CD14-positive monocyte (primary cell): ENCODE data around the gene PDE6C. TPM values are rescaled to one million over a fixed set of nuclear protein-coding genes. Genes with fewer than 3 reads are reported as not detected.
A peak's percentile ranks its signal among the peaks of the same experiment; 100 is the strongest.

Experiments used
- DNase-seq, 3 donors: peaks; one replicate each; pipeline ENCODE4 v3.0.0-alpha.2; 2011 to 2022
- H2AFZ ChIP-seq: 2 replicates; pipeline ENCODE4 v1.6.0; 2012; ENCODE audit warnings: mild to moderate bottlenecking, low read depth, low read length, inconsistent platforms; ENCODE audit not compliant: insufficient read depth, poor library complexity, severe bottlenecking
- H3K27ac ChIP-seq, 2 donors: 1 replicate in 1 of 2; 2 replicates in 1 of 2; pipeline ENCODE4 v1.5.1; 2012 to 2013; ENCODE audit warnings: low read length in 2 of 2, control low read depth in 1 of 2, inconsistent platforms in 1 of 2, low read depth in 1 of 2, mild to moderate bottlenecking in 1 of 2
- H3K27me3 ChIP-seq, 2 donors: one replicate each; pipeline versions ENCODE4 v1.6.0 to v1.6.1; 2011 to 2013; ENCODE audit warnings: low read length in 2 of 2; ENCODE audit not compliant: control insufficient read depth in 2 of 2, insufficient read depth in 2 of 2
- H3K36me3 ChIP-seq, 2 donors: replicated peaks in 1 of 2; 1 replicate in 1 of 2; 2 replicates in 1 of 2; pipeline versions ENCODE4 v1.5.1 to v1.6.1; 2012 to 2013; ENCODE audit warnings: low read length in 2 of 2, control low read depth in 1 of 2, inconsistent platforms in 1 of 2, mild to moderate bottlenecking in 1 of 2; ENCODE audit not compliant: insufficient read depth in 2 of 2, control insufficient read depth in 1 of 2
- H3K4me1 ChIP-seq, 2 donors: 1 replicate in 1 of 2; 2 replicates in 1 of 2; pipeline versions ENCODE4 v1.5.1 to v1.6.1; 2012 to 2013; ENCODE audit warnings: low read length in 2 of 2, control low read depth in 1 of 2, inconsistent platforms in 1 of 2, mild to moderate bottlenecking in 1 of 2, moderate library complexity in 1 of 2; ENCODE audit not compliant: insufficient read depth in 2 of 2, control insufficient read depth in 1 of 2
- H3K4me2 ChIP-seq: replicated peaks from 2 replicates; pipeline ENCODE3; 2012; ENCODE audit warnings: low read length, moderate library complexity, mild to moderate bottlenecking; ENCODE audit not compliant: poor library complexity, severe bottlenecking; ENCODE audit errors: extremely low read depth
- H3K4me3 ChIP-seq, 3 experiments: fragments of 200-600 bp in 1 of 3; sonication (generic) in 1 of 3; replicated peaks in 1 of 3; 1 replicate in 2 of 3; 2 replicates in 1 of 3; pipeline ENCODE4 v1.5.1; 2011 to 2013; ENCODE audit warnings: low read length in 3 of 3, mild to moderate bottlenecking in 3 of 3, control low read depth in 2 of 3, low read depth in 2 of 3, inconsistent platforms in 1 of 3, moderate library complexity in 1 of 3
- H3K79me2 ChIP-seq: 2 replicates; pipeline ENCODE4 v1.6.0; 2012; ENCODE audit warnings: mild to moderate bottlenecking, control low read depth, inconsistent platforms, low read length, moderate library complexity; ENCODE audit not compliant: insufficient read depth
- H3K9ac ChIP-seq: 2 replicates; pipeline ENCODE4 v1.6.0; 2017; ENCODE audit warnings: low read length, mild to moderate bottlenecking; ENCODE audit not compliant: insufficient read depth, poor library complexity, severe bottlenecking
- H3K9me3 ChIP-seq, 2 donors: replicated peaks in 1 of 2; 1 replicate in 1 of 2; 2 replicates in 1 of 2; pipeline versions ENCODE4 v1.5.1 to v1.6.1; 2012 to 2013; ENCODE audit warnings: low read length in 2 of 2, control low read depth in 1 of 2; ENCODE audit not compliant: control insufficient read depth in 1 of 2, insufficient read depth in 1 of 2
- H4K20me1 ChIP-seq: 2 replicates; pipeline ENCODE4 v1.6.0; 2012; ENCODE audit warnings: mild to moderate bottlenecking, low read length, control low read depth, moderate library complexity; ENCODE audit not compliant: insufficient read depth
- H3K27ac Mint-ChIP-seq, 7 donors: one replicate each; pipeline ENCODE4 v1.8.0; 2020; ENCODE audit warnings: mild to moderate bottlenecking in 7 of 7, mixed read lengths in 7 of 7, moderate library complexity in 6 of 7, inconsistent platforms in 2 of 7
- H3K27me3 Mint-ChIP-seq, 3 donors: one replicate each; pipeline ENCODE4 v1.8.0; 2021 to 2022; ENCODE audit warnings: low read depth in 3 of 3, mild to moderate bottlenecking in 3 of 3, mixed read lengths in 3 of 3, moderate library complexity in 3 of 3, inconsistent platforms in 1 of 3
- H3K36me3 Mint-ChIP-seq, 2 donors: one replicate each; pipeline ENCODE4 v1.8.0; 2020; ENCODE audit warnings: mixed read lengths in 2 of 2, inconsistent platforms in 1 of 2, mild to moderate bottlenecking in 1 of 2
- H3K4me1 Mint-ChIP-seq: one replicate; pipeline ENCODE4 v1.8.0; 2020; ENCODE audit warnings: mild to moderate bottlenecking, mixed read lengths
- H3K4me3 Mint-ChIP-seq, 2 donors: one replicate each; pipeline ENCODE4 v1.8.0; 2020; ENCODE audit warnings: mild to moderate bottlenecking in 2 of 2, mixed read lengths in 2 of 2, moderate library complexity in 1 of 2
- H3K9me3 Mint-ChIP-seq, 7 donors: one replicate each; pipeline ENCODE4 v1.8.0; 2020 to 2022; ENCODE audit warnings: mixed read lengths in 7 of 7, mild to moderate bottlenecking in 6 of 7, moderate library complexity in 6 of 7, inconsistent platforms in 2 of 7
- CTCF ChIP-seq: fragments of 200-600 bp; IDR thresholded peaks from one replicate; pipeline ENCODE4 v1.8.0; 2022; ENCODE audit warnings: antibody characterized with exemption, mild to moderate bottlenecking
- WGBS: methylation state at CpG from one replicate; pipeline ENCODE4 v1.1.5; 2013; ENCODE audit warnings: missing lambda C conversion rate; ENCODE audit not compliant: insufficient coverage; 5-methylcytosine and 5-hydroxymethylcytosine counted together
- intact Hi-C, 2 donors: fragments of 100-400 bp; cut with micrococcal nuclease; formaldehyde crosslinking; loops; one replicate each; pipeline versions ENCODE4 v1.15.0 to v1.15.1; 2023
- polyA plus RNA-seq, 3 donors: library from polyadenylated mRNA; depleted of rRNA in 1 of 3; unstranded in 2 of 3; stranded (reverse) in 1 of 3; fragments of 300-500 nt in 2 of 3; fragments of >200 nt in 1 of 3; fragmentation: Illumina TruSeq in 2 of 3; gene quantifications; 1 replicate in 2 of 3; 2 replicates in 1 of 3; pipeline ENCODE4 v1.2.3, GENCODE V29; 2012 to 2021

The PDE6C gene
- polyA plus RNA-seq, 3 donors, result not detected

- Mint-ChIP-seq H3K27ac (no peak overlapping the region), H3K4me3 (no peak overlapping the region), H3K36me3 (peaks cover 8 to 16% of the 10 kb centered on the region in 2 donors), H3K9me3 (peaks cover 3 to 9% (median 6%) of the 10 kb centered on the region in 7 donors), H3K4me1 (no peaks in the 10 kb centered on the region), H3K27me3 (peaks cover 0 to 2% (median 1%) of the 10 kb centered on the region in 3 donors)
- no peak for TF ChIP-seq CTCF
- Histone ChIP-seq H3K9ac (no peak overlapping the region), H3K27me3 (no peaks in the 10 kb centered on the region), H4K20me1 (no peaks in the 10 kb centered on the region), H3K36me3 (peaks cover 5 to 18% of the 10 kb centered on the region in 2 donors), H3K9me3 (peaks cover 5 to 6% of the 10 kb centered on the region in 2 donors), H2AFZ (no peak overlapping the region), H3K4me2 (no peak overlapping the region), H3K27ac (no peak overlapping the region), H3K79me2 (no peaks in the 10 kb centered on the region), H3K4me3 (no peak overlapping the region), H3K4me1 (no peaks in the 10 kb centered on the region)
- intact Hi-C loops, result no loop called here
- no CpG with 5 or more reads among the region's 1 CpG for WGBS
- no peak for DNase-seq
Measured at GRCh38 chr10:93656155-93656554, 43.8 kb downstream of the PDE6C start.

GRCh38 chr10:93657757-93658156, 45.4 kb downstream of the PDE6C start:
- no CpG with 5 or more reads among the region's 1 CpG for WGBS
- Histone ChIP-seq H3K36me3 (peaks cover 5 to 27% of the 10 kb centered on the region in 2 donors), H3K4me3 (no peak overlapping the region), H3K4me1 (no peaks in the 10 kb centered on the region), H3K4me2 (no peak overlapping the region), H3K27ac (no peak overlapping the region), H3K9ac (no peak overlapping the region), H3K79me2 (no peaks in the 10 kb centered on the region), H4K20me1 (no peaks in the 10 kb centered on the region), H3K9me3 (no peaks in the 10 kb centered on the region), H2AFZ (no peak overlapping the region), H3K27me3 (no peaks in the 10 kb centered on the region)
- Mint-ChIP-seq H3K27me3 (peaks cover 0 to 2% (median 1%) of the 10 kb centered on the region in 3 donors), H3K27ac (peak overlapping the region in 1 of 7 donors; percentile 68), H3K9me3 (peaks cover 0 to 2% (median 0%) of the 10 kb centered on the region in 7 donors), H3K4me1 (no peaks in the 10 kb centered on the region), H3K36me3 (peaks cover 8 to 24% of the 10 kb centered on the region in 2 donors), H3K4me3 (no peak overlapping the region)
- no peak for TF ChIP-seq CTCF
- DNase-seq, result no peak
- intact Hi-C loops, result no loop called here
